ENCODE results near the gene LTB4R.

The LTB4R gene

GRCh38 chr14:24304019-24304387 lies 7.3 kb upstream of the LTB4R start:
- DNase-seq = no peak

- no peak for DNase-seq
Measured at GRCh38 chr14:24307156-24307574, 4.1 kb upstream of the LTB4R start.

- DNase-seq = peak; percentile 23
Measured at GRCh38 chr14:24307575-24308341, 3.5 kb upstream of the LTB4R start, which contains the start of gene CIDEB. TSS of gene CIDEB (minus strand) at chr14:24307977. CDS start at chr14:24307858, 119 bp downstream.

- no peak for DNase-seq
Measured at GRCh38 chr14:24308342-24309124, 2.8 kb upstream of the LTB4R start.

GRCh38 chr14:24309538-24310264 lies 1.6 kb upstream of the LTB4R start, which contains the start of gene LTB4R2:
TSS of gene LTB4R2 (plus strand) at chr14:24310140. CDS start at chr14:24310665, 525 bp downstream.
- DNase-seq = no peak

- DNase-seq = no peak
Measured at GRCh38 chr14:24310265-24310645, 1.0 kb upstream of the LTB4R start.

GRCh38 chr14:24311837-24312615 lies 724 bp downstream of the LTB4R start:
- no peak for DNase-seq

GRCh38 chr14:24312736-24313507 lies 1.6 kb downstream of the LTB4R start:
- no peak for DNase-seq

- DNase-seq = no peak
Measured at GRCh38 chr14:24313913-24314312, 2.6 kb downstream of the LTB4R start.

GRCh38 chr14:24314377-24315193 lies 3.3 kb downstream of the LTB4R start:
- DNase-seq = no peak

- DNase-seq = no peak
Measured at GRCh38 chr14:24315243-24315806, 4.0 kb downstream of the LTB4R start.

GRCh38 chr14:24315807-24316596 lies 4.7 kb downstream of the LTB4R start:
- DNase-seq = peak; percentile 20

- DNase-seq = no peak
Measured at GRCh38 chr14:24316597-24316950, 5.3 kb downstream of the LTB4R start.

GRCh38 chr14:24317141-24317928 lies 6.0 kb downstream of the LTB4R start:
- DNase-seq = no peak

- DNase-seq = no peak
Measured at GRCh38 chr14:24321212-24321975, 10.1 kb downstream of the LTB4R start.

GRCh38 chr14:24322672-24323071 lies 11.4 kb downstream of the LTB4R start:
- DNase-seq = no peak

GRCh38 chr14:24323341-24323740 lies 12.0 kb downstream of the LTB4R start:
- DNase-seq = no peak

- no peak for DNase-seq
Measured at GRCh38 chr14:24324024-24324423, 12.7 kb downstream of the LTB4R start.
